Measurements from ENCODE around the gene TRAP1. TPM values are rescaled to one million over a fixed set of nuclear protein-coding genes. Genes with fewer than 3 reads are reported as not detected.

Gene TRAP1
- total RNA-seq, 1 donor from 2014 or later = 67.0 TPM

DNA sequence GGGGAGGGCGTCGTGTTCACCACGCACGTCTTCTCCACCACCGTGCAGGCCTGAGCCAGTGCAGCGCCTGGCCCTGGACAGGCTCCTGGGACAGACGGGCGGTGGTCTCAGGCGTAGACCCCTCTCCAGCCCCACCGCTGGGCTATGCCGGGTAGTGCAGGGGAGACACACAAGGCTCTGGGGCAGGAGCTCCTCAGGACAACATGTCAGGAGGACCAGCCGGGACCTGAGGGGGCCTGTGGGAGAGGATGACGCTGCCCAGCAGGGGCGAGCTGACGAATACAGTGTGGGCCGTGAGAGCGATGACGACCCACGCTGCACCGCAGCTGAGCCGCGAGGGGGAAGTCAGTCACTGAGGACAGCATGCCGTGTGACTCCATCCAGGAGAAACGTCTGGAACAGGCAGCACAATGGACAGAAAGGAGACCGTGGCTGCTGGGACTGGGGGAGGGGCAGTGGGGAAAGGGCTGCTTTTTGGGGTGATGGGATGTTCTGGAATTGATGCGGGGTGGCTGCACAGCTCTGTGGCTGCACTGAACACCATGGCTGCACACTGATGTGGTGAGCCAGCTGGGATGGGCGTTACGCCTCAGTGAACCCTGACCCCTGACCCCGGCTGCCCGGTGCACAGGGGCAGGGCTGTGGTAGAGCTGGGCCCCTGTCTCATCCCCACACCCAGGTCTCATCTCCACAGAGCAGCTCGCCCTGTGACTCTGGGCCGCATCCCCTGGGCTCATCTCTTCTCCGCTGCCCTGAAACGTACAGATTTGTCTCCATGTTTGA lies 42.6 kb downstream of the TRAP1 start:
- Histone ChIP-seq H3K27ac (no peak overlapping the region), H3K27me3 (no peaks in the 10 kb centered on the region), H3K4me1 (no peaks in the 10 kb centered on the region), H3K36me3 (peaks cover 58% of the 10 kb centered on the region), H3K9me3 (no peaks in the 10 kb centered on the region), H3K4me3 (no peak overlapping the region)
- intact Hi-C loops (cut with DNase I) = no loop called here
- DNase-seq = no peak
- ATAC-seq = no peak
- TF ChIP-seq, protein P1, sequence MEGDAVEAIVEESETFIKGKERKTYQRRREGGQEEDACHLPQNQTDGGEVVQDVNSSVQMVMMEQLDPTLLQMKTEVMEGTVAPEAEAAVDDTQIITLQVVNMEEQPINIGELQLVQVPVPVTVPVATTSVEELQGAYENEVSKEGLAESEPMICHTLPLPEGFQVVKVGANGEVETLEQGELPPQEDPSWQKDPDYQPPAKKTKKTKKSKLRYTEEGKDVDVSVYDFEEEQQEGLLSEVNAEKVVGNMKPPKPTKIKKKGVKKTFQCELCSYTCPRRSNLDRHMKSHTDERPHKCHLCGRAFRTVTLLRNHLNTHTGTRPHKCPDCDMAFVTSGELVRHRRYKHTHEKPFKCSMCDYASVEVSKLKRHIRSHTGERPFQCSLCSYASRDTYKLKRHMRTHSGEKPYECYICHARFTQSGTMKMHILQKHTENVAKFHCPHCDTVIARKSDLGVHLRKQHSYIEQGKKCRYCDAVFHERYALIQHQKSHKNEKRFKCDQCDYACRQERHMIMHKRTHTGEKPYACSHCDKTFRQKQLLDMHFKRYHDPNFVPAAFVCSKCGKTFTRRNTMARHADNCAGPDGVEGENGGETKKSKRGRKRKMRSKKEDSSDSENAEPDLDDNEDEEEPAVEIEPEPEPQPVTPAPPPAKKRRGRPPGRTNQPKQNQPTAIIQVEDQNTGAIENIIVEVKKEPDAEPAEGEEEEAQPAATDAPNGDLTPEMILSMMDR (IDR thresholded peaks at IDR 0.05) = no peak

DNA sequence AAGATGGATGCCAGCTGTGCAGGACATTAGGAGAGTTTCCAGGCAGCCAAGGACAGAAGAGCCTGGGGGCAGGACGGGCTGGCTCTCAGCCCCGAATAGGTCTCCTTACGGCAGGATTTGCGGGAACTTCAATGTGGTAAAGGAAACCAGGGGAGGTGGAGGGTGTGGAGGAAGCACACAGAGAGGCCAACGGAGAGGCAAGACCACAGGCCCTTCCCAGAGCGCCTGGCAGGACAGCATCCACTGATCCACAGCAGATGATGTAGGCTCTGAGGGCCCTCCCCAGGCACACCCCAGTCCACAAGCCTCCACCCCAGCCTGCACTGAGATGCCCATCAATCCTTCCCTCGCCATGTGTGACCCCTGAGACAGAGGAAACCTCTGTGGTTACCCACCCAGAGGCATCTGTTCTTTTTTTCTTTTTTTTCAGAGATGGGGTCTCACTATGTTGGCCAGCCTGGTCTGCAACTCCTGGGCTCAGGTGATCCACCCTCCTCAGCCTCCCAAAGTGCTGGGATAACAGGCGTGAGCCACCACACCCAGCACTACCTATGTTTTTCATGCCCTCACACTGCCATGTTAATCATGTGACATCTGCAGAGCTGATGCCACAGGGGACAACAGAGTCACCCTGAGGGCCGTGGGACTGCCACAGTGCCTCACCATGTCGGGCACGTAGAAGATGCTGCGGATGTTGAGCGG lies 43.5 kb downstream of the TRAP1 start:
- H3K4me1 ChIP-seq = no peaks in the 10 kb centered on the region
- TF ChIP-seq, protein P1 (IDR thresholded peaks at IDR 0.05) = no peak
- H3K4me3 ChIP-seq = no peak overlapping the region
- H3K27me3 ChIP-seq = no peaks in the 10 kb centered on the region
- H3K27ac ChIP-seq = no peak overlapping the region
- ATAC-seq (no peak), DNase-seq (no peak)
- peaks cover 54% of the 10 kb centered on the region for H3K36me3 ChIP-seq
- intact Hi-C loops (cut with DNase I) = no loop called here
- no peaks in the 10 kb centered on the region for H3K9me3 ChIP-seq

DNA sequence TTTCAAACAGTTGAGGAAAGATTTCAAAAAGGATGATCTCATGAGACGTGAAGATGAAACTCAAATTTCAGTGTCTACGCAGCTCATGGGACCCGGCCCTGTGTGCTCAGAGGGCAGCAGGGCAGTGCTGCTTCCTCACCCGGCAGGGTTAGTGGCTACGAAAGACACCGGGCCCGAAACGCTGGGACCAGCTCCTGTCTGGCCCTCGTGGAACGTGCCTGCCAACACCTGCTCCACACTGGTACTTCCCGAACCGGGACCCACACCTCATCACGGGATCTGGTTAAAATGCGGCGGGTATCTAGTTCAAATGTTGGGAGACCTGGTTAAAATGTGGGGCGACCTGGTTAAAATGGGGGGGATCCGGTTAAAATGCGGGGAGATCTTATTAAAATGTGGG lies 44.1 kb downstream of the TRAP1 start:
- TF ChIP-seq, protein P1 (IDR thresholded peaks at IDR 0.05) = no peak
- Histone ChIP-seq H3K27me3 (no peaks in the 10 kb centered on the region), H3K4me1 (no peaks in the 10 kb centered on the region), H3K9me3 (no peaks in the 10 kb centered on the region), H3K4me3 (no peak overlapping the region), H3K27ac (no peak overlapping the region), H3K36me3 (peaks cover 57% of the 10 kb centered on the region)
- ATAC-seq = no peak
- intact Hi-C loops (cut with DNase I) = no loop called here
- DNase-seq = no peak

DNA sequence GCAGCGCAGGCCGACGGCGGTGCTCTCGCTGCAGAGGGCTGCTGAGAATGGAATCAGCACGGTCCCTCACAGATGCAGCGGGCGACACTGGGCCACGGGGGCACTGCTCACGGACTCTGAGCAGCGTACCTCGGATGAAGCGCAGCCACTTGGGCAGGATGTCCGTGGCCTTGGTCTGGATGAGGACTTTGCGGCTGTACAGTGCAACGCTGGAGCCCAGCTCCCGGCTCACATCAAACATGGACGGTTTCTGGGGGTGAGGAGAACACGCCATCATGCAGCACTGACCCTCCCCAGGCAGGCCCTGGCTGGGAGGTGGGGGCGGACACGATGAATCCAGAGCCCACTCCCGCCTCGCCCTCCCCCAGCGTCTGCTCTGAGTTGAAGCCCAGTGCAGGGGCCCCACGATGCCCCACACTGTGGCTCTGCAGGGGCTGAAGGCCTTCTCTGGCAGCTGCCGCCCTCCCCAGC lies 44.7 kb downstream of the TRAP1 start:
- ATAC-seq (no peak), DNase-seq (no peak)
- H3K9me3 ChIP-seq = no peaks in the 10 kb centered on the region
- TF ChIP-seq, protein P1 (IDR thresholded peaks at IDR 0.05) = no peak
- H3K4me3 ChIP-seq = no peak overlapping the region
- H3K27me3 ChIP-seq = no peaks in the 10 kb centered on the region
- intact Hi-C loops (cut with DNase I) = no loop called here
- H3K4me1 ChIP-seq = no peaks in the 10 kb centered on the region
- H3K27ac ChIP-seq = no peak overlapping the region
- peaks cover 52% of the 10 kb centered on the region for H3K36me3 ChIP-seq

DNA sequence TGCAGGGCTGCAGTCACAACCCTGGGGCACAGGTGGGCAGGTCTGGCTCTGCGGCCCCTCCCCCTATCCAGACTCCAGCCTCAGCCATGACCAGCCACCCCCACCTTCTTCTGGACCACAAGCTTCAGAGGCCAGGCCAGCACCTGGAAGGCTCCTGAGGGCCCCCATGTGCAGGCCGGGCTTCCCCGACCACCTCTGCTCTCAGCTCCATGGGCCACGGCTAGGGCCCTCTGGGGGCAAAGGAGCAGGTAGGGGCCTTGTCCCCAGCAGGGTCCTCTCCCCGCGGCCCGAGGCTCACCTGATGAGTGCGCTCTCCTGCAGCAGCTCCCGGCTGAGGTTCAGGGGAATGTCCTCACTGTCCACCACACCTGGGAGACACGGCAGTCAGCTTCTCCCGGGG lies 45.9 kb downstream of the TRAP1 start:
- no peaks in the 10 kb centered on the region for H3K4me1 ChIP-seq
- no peak for ATAC-seq
- no peaks in the 10 kb centered on the region for H3K27me3 ChIP-seq
- intact Hi-C loops (cut with DNase I) = no loop called here
- no peak for DNase-seq
- H3K9me3 ChIP-seq = no peaks in the 10 kb centered on the region
- H3K36me3 ChIP-seq = peaks cover 54% of the 10 kb centered on the region
- H3K27ac ChIP-seq = no peak overlapping the region
- no peak overlapping the region for H3K4me3 ChIP-seq
- TF ChIP-seq, protein P1 (IDR thresholded peaks at IDR 0.05) = no peak
